ENCODE results near the gene DNMT3A. TPM values are rescaled to one million over a fixed set of nuclear protein-coding genes. Genes with fewer than 3 reads are reported as not detected.

The DNMT3A gene
- total RNA-seq, 1 donor from 2014 or later, result 113 TPM

GRCh38 chr2:25201265-25201664 lies 140.5 kb downstream of the DNMT3A start:
- no peaks in the 10 kb centered on the region for H3K9me3 Mint-ChIP-seq
- H3K36me3 Mint-ChIP-seq (ENCODE audit: low read depth), result no peaks in the 10 kb centered on the region
- H3K4me1 Mint-ChIP-seq, result peaks cover 22% of the 10 kb centered on the region
- H3K27me3 Mint-ChIP-seq (ENCODE audit: low read depth), result no peaks in the 10 kb centered on the region
- peak; percentile 47 for TF ChIP-seq CTCF (conservative IDR thresholded peaks at IDR 0.05)
- no peak overlapping the region for H3K4me3 Mint-ChIP-seq
- no peak for DNase-seq (ENCODE audit: low read depth, low spot score)
- no peak overlapping the region for H3K27ac Mint-ChIP-seq (ENCODE audit: unreplicated experiment)

- Mint-ChIP-seq H3K27ac (ENCODE audit: unreplicated experiment) (no peak overlapping the region), H3K27me3 (ENCODE audit: low read depth) (peaks cover 2% of the 10 kb centered on the region), H3K36me3 (ENCODE audit: low read depth) (no peaks in the 10 kb centered on the region), H3K4me1 (peaks cover 32% of the 10 kb centered on the region), H3K4me3 (no peak overlapping the region), H3K9me3 (no peaks in the 10 kb centered on the region)
- DNase-seq (ENCODE audit: low read depth, low spot score), result no peak
- no peak for TF ChIP-seq CTCF (conservative IDR thresholded peaks at IDR 0.05)
These were observed 143.1 kb downstream of the DNMT3A start for GRCh38 chr2:25198576-25198975.

GRCh38 chr2:25198209-25198525 lies 143.6 kb downstream of the DNMT3A start:
- peak overlapping the region; percentile 96 for H3K27ac Mint-ChIP-seq (ENCODE audit: unreplicated experiment)
- H3K27me3 Mint-ChIP-seq (ENCODE audit: low read depth), result peaks cover 2% of the 10 kb centered on the region
- peaks cover 32% of the 10 kb centered on the region for H3K4me1 Mint-ChIP-seq
- TF ChIP-seq CTCF (conservative IDR thresholded peaks at IDR 0.05), result no peak
- DNase-seq (ENCODE audit: low read depth, low spot score), result no peak
- peak overlapping the region; percentile 6 for H3K4me3 Mint-ChIP-seq
- no peaks in the 10 kb centered on the region for H3K36me3 Mint-ChIP-seq (ENCODE audit: low read depth)
- no peaks in the 10 kb centered on the region for H3K9me3 Mint-ChIP-seq

- Mint-ChIP-seq H3K4me3 (peak overlapping the region; percentile 6), H3K27me3 (ENCODE audit: low read depth) (peaks cover 2% of the 10 kb centered on the region), H3K9me3 (no peaks in the 10 kb centered on the region), H3K4me1 (peaks cover 33% of the 10 kb centered on the region), H3K27ac (ENCODE audit: unreplicated experiment) (peak overlapping the region; percentile 96), H3K36me3 (ENCODE audit: low read depth) (no peaks in the 10 kb centered on the region)
- TF ChIP-seq CTCF (conservative IDR thresholded peaks at IDR 0.05), result no peak
- DNase-seq (ENCODE audit: low read depth, low spot score), result peak; percentile 22
These were observed 144.2 kb downstream of the DNMT3A start for GRCh38 chr2:25197336-25198208.

GRCh38 chr2:25194576-25195122 lies 147.1 kb downstream of the DNMT3A start:
- DNase-seq (ENCODE audit: low read depth, low spot score), result no peak
- Mint-ChIP-seq H3K9me3 (no peaks in the 10 kb centered on the region), H3K4me3 (no peak overlapping the region), H3K4me1 (peaks cover 57% of the 10 kb centered on the region), H3K36me3 (ENCODE audit: low read depth) (no peaks in the 10 kb centered on the region), H3K27me3 (ENCODE audit: low read depth) (peaks cover 2% of the 10 kb centered on the region), H3K27ac (ENCODE audit: unreplicated experiment) (no peak overlapping the region)
- TF ChIP-seq CTCF (conservative IDR thresholded peaks at IDR 0.05), result no peak
